ENCODE data around the gene TPCN2. TPM values are rescaled to one million over a fixed set of nuclear protein-coding genes. Genes with fewer than 3 reads are reported as not detected.

TPCN2 gene
- total RNA-seq, 1 experiment from 2014 or later, result 17.2 TPM

DNA sequence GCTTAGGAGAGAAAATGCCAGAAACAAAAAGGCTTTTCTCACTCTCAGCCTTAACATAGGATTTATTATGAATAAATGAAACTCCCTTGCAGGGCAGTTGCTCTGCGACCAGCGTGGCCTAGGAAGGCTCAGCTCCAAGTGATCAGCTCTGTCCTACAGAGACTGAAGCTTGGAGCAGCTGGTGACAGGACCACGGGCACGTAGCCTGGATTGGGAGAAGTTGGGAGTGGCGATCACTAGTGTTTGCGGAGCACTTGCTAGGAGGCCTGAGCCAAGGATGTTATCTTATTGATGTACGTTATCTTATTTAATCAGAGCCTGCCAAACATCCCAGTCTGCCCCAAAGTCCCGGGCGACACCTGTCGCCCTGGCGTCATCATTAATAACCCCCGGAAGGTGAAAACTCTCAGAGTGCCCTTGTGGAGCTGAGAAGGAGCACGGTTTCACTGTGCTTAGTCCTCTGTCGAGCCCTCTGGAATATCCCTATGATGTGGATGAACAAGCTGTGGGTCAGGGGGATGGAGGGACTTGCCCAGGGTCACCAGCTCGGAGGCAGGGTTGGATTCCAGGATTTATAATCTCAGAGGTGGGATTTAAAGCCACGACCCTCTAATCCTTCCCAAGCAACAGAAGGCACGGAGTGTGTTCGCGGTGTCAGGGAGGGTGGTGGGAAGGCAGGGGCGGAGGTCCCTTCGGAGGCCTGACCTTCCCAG is 66.2 kb downstream of the TPCN2 start:
- in situ Hi-C loops (cut with HindIII; ENCODE audit: low sequenced_read_pairs), result loop anchor here (25.0 kb wide), 1 partner anchor 547 kb away; no protein-coding TSS in a partner anchor
- DNase-seq (ENCODE audit: low spot score), result no peak

DNA sequence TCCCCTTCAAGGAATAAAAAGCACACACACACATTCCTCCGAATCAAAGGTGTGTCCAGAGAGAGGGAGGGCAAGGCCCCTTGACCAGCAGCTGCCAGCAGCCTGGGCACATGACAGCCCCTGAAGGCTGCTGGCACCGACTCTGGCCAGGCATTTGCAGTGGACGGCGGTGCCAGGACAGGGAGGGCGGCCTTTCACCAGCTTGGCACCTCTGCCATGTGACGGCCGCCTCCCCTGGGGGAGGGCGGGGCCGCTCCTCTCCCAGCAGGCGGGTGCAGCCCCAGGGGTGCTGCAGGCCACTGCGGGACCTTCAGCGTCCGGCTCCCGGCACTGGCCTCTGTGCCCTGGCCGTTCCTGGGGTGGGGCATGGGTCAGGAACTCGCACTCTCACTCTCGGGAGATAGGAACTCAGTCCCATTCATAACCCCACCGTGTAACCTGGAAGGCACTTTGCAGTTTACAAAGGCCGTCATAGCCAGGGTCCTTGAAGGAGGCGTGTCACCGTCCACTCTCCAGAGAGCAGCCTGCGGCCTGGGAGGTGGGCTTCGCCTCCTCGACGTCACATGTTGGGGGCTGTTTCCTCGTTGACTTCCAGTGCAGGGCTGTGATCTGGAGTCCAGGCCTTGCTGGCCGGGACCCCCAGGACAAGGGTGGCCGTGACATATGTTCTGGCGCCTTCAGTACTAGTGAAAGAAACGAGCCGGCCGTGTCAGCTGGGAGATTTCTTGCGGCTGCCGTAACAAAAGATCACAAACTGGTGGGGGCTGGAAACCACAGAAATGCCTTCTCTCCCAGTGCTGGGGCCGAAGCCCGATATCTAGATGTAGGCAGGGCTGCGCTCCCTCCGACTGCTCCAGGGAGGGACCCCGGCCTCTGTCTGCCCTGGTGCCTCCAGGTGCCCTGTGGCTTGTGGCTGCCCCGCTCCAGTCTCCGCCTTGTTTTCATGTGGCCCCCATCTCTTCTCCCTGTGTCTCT is 67.1 kb downstream of the TPCN2 start:
- in situ Hi-C loops (cut with HindIII; ENCODE audit: low sequenced_read_pairs), result loop anchor here (25.0 kb wide), 1 partner anchor 546 kb away; no protein-coding TSS in a partner anchor

GRCh38 chr11:69116671-69117070 is 67.9 kb downstream of the TPCN2 start:
- in situ Hi-C loops (cut with HindIII; ENCODE audit: low sequenced_read_pairs), result loop anchor here (25.0 kb wide), 1 partner anchor 546 kb away; no protein-coding TSS in a partner anchor
- no peak for DNase-seq (ENCODE audit: low spot score)

More for the DNA sequence above, 67.1 kb downstream of the TPCN2 start:
- no peak for DNase-seq (ENCODE audit: low spot score)

DNA sequence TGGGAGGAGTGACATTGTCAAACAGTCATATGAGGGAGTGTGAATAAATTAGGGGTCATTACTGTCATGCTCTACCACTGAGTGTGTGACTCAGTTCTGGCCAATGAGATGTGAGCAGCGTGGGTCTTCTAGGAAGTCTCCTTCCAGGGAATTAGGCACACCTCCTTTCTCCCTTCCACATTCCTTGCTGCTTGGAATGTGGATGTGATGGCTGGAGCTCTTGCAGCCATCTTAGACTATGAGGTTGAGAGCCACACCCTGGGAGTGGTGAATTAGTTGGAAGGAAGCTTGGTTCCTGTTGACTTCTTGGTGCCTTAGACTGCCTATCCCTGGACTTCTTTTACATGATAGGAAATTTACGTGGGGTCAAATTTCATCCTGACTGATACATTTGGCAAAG is 70.5 kb downstream of the TPCN2 start:
- DNase-seq (ENCODE audit: low spot score), result no peak
- in situ Hi-C loops (cut with HindIII; ENCODE audit: low sequenced_read_pairs), result loop anchor here (25.0 kb wide), 1 partner anchor 543 kb away; no protein-coding TSS in a partner anchor

DNA sequence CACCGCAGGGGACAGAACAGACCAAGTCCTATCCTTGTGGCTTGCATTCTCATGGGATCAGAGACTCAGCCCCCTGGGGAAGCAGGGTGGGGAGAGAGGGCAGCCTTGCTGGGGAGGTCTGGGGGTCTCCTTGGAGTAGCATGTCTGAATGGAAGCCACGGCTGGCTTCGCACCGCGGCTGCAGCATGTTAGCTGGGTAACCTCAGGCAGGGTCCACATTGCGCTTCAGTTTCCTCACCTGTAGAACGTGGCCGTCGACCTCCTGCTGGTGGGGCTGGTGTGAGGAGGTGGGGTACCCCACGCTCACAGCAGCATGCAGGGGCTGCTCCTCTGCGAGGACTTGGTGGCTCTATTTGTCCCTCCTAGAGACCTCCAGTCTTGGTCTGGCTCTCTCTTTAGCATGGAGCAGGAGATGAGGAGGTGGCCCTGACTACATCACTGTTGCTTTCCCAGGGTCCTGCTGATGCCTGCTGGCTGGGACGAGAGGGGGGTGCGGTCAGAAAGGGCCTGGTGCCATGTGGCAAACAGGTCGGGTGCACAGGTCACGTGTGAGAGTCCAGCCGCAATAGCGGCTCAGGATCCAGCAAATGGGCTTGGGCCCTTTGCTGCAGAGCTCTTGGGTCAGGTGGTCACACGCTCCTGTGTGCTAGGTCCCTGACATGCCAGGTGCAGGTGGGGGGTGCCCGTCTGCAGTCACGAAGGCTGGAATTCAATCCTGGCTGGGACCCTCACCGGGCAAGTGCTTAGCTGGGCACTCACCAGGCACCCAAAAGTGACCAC is 71.6 kb downstream of the TPCN2 start:
- no peak for DNase-seq (ENCODE audit: low spot score)
- in situ Hi-C loops (cut with HindIII; ENCODE audit: low sequenced_read_pairs), result loop anchor here (25.0 kb wide), 1 partner anchor 542 kb away; no protein-coding TSS in a partner anchor

DNA sequence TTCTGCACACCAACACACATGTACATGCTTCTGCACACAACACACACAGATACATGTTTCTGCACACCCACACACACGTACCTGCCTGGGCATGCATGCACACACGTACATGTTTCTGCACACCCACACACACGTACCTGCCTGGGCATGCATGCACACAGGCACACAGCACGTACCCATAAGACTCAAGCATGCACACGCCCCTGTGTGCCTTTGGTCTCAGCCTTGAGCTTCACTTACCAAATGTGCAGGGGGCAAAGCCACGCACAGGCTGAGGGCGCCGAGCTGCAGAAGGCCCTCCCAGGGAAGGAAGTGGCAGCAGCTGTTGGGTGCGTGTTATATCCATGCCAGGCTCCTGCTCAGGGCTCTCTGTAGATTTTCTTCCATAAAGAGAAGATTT is 72.3 kb downstream of the TPCN2 start:
- in situ Hi-C loops (cut with HindIII; ENCODE audit: low sequenced_read_pairs), result loop anchor here (25.0 kb wide), 1 partner anchor 541 kb away; no protein-coding TSS in a partner anchor
- no peak for DNase-seq (ENCODE audit: low spot score)

- DNase-seq (ENCODE audit: low spot score), result no peak
- in situ Hi-C loops (cut with HindIII; ENCODE audit: low sequenced_read_pairs), result loop anchor here (25.0 kb wide), 1 partner anchor 541 kb away; no protein-coding TSS in a partner anchor
These were observed 73.0 kb downstream of the TPCN2 start for GRCh38 chr11:69121621-69122325.

DNA sequence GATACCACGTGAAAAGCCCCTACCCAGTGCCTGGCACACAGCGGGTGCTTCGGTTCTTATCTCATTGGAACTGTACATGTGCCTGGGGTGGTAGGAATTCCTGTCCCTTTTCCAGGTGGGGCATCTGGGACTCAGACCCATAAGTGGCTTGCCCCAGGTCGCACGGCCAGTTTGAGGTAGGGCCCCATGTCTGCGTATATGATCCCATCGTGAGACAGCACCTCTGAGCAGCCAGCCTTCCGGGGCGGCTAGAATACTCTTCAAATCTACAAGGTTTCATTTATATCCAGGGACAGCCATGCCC is 73.5 kb downstream of the TPCN2 start:
- in situ Hi-C loops (cut with HindIII; ENCODE audit: low sequenced_read_pairs), result loop anchor here (25.0 kb wide), 1 partner anchor 540 kb away; no protein-coding TSS in a partner anchor
- DNase-seq (ENCODE audit: low spot score), result no peak

DNA sequence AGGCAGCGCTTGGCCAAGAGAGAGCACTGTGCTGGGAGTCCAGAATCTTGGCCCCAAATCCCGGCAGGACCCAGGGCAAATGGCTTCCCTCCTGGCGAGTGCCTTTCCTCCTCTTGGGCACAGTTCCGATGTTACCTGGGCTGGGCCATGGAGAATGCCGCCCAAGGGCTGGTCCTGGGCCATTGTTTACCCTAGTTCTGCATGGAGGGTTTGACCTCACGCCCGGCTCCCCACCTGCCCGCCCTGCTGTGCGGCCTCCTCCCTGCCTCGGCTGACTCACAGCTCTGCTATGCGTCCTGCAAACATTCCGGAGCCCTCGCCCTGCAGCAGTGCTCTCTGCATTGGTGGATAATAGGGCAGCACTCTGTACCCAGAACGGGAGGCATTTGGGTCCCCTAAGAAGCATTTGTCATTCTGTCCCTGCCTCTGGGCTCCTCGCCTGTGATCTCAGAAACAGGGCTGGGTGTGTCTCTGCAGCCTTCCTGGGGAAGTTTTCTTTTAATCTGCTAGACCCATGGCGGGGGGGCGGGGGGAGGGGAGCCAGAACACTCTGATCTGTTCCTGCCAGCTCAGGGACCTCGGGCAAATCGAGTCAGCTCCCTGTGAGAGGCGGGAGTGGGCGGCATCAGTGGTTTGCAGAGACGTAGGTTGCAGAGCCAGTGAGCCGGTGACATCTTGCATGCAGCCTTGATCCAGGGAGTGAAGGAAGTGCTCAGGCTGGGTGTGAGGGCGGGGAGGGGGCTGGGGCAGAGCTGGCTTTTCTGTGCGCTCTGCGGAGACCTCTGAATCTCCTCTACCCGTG is 74.1 kb downstream of the TPCN2 start:
- peak; percentile 23 for DNase-seq (ENCODE audit: low spot score)
- in situ Hi-C loops (cut with HindIII; ENCODE audit: low sequenced_read_pairs), result loop anchor here (25.0 kb wide), 1 partner anchor 539 kb away; no protein-coding TSS in a partner anchor

DNA sequence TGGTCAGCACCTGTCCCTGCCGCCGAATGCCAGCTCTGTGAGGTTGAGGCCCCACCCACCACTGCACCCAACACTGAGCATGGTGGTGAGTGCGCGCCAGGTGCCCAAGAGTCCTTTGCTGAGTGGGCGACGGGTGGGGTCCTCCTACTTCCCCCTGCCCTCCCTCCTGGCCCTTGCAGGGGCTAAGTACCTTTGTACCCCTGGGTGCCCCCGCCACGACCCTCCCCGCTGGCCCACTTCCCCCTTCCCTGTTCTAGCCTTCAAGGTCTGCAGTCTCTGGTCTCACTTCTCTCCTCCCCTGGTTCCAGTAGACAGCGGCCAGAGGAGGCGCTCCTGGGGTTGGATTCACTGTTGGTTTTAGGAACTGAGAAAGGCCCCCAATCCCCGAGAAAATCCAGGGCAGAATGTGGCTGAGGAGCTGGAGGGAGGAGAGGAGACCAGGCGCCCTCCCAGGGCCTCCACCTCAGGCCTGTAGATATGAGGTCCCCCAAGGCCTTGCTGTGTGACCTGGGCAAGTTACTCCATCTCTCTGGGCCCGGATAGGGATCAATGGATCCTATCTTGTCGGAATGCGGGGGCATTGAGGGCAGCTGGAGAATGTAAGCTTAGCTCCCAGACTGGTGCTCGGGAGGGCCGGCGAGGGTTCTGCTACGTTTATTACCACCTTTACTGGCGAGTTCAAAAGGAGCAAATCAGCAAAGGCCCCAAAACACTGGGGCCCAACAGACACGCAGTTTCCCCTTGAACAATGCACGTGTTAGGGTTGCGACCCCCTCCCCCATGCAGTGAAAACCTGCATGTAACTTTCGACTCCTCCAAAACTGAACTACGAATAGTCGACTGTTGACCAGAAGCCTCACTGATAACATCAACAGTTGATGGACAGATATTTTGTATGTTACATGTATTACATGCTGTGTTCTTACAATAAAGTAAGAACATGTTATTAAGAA is 75.1 kb downstream of the TPCN2 start:
- DNase-seq (ENCODE audit: low spot score), result no peak
- in situ Hi-C loops (cut with HindIII; ENCODE audit: low sequenced_read_pairs), result loop anchor here (25.0 kb wide), 1 partner anchor 538 kb away; no protein-coding TSS in a partner anchor

DNA sequence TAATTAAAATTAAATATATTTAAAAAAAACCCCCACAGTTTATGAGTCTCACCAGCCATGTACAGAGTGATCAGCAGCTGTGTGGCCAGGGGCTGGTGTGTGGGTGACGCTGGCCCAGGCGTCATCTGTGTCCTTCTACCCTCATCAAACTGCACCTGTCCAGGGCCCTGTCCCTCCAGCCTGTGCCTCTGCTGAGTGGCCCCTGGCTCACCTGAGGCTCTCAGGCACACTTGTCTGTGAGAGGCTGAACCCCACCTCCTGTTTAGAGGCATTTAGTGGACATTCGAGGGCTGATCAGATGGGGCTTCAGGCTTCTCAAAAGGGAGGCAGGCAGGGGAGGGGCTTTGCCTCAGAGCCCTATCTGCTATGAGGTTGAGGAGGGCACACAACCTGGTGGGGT is 77.1 kb downstream of the TPCN2 start:
- in situ Hi-C loops (cut with HindIII; ENCODE audit: low sequenced_read_pairs), result no loop called here
- DNase-seq (ENCODE audit: low spot score), result no peak

DNA sequence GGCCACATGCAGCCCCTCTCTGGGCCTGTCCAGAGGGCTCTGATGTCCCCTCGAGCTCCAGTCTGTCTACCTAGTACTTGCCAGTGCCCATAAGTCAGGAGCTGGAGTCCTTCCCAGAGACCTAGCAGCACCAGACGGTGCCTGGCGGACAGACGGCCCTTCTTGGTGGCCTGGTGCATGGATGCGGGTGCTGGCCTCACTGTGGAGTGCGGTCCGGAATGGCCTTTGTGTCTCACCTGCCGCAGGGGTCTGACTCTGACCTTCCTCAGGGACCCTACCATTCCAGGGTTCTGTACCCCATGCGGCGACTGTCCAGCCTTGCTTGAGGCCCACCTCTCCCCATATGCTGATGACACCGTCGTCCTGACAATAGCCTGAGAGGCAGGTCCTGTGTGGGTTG is 77.6 kb downstream of the TPCN2 start:
- in situ Hi-C loops (cut with HindIII; ENCODE audit: low sequenced_read_pairs), result no loop called here

GRCh38 chr11:69127081-69127850 is 78.5 kb downstream of the TPCN2 start:
- peak; percentile 29 for DNase-seq (ENCODE audit: low spot score)
- in situ Hi-C loops (cut with HindIII; ENCODE audit: low sequenced_read_pairs), result no loop called here

More for the DNA sequence above, 77.6 kb downstream of the TPCN2 start:
- peak; percentile 73 for DNase-seq (ENCODE audit: low spot score)

DNA sequence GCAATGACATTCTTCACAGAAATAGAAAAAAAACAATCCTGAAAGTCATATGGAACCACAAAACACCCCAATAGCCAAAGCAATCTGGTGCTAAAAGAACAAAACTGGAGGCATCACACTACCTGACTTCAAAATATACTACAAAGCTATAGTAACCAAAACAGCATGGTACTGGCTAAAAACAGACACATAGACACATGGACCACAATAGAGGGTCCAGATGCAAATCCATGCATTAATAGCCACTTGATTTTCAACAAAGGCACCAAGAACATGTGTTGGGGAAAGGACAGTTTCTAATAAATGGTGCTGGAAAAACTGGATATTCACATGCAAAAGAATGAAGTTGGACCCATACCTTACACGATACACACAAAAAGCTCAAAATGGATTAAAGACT is 79.2 kb downstream of the TPCN2 start:
- no peak for DNase-seq (ENCODE audit: low spot score)
- in situ Hi-C loops (cut with HindIII; ENCODE audit: low sequenced_read_pairs), result no loop called here

DNA sequence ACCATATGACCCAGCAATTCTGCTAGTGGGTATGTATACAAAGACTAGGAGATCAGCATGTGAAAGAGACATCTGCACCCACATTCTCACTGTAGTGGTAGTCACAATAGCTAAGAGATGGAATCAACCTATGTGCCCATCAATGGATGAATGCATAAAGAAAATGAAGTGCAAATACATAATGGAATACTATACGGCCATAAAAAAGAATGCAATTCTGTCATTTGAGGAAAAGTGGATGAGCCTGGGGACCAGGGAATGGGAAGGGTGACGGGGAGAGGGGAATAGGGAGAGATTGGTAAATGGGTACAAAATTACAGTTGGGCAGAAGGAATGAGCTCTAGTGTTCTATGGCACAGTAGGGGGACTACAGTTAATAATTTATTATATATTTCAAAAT is 80.3 kb downstream of the TPCN2 start:
- DNase-seq (ENCODE audit: low spot score), result no peak
- in situ Hi-C loops (cut with HindIII; ENCODE audit: low sequenced_read_pairs), result no loop called here

DNA sequence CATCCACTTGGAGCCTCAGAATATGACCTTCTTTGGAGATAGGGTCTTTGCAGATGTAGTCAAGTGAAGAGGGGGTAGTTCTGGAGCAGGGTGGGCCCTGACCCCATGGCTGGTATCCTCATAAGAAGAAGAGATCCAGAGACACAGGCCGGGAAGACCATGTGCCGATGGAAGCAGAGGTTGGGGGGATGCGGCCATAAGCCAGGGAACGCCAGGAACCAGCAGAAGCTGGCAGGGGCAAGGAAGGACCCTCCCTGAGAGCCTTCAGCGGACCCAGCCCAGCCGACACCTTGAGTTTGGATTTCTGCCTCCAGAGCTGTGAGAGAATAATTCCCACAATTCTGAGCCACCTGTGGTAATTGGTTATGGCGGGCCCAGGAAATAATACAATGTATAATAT is 80.9 kb downstream of the TPCN2 start:
- in situ Hi-C loops (cut with HindIII; ENCODE audit: low sequenced_read_pairs), result no loop called here
- no peak for DNase-seq (ENCODE audit: low spot score)

Measured in G401 (cell line).